PC-3 (cell line): ENCODE data around the gene PAWR. TPM values are rescaled to one million over a fixed set of nuclear protein-coding genes. Genes with fewer than 3 reads are reported as not detected.
A peak's percentile ranks its signal among the peaks of the same experiment; 100 is the strongest.
"Not testable (repeated sequence)": the region's sequence is repeated elsewhere in the genome, so short reads cannot be mapped to it uniquely, and the experiment has no call there.

Experiments
- ATAC-seq: fragments of 200-7000 bp; cut with Tn5 transposase; 2 replicates; pipeline ENCODE4 v1.9.1; 2020; ENCODE audit warnings: mild to moderate bottlenecking, moderate library complexity
- BruUV-seq: library from RNA; stranded (reverse); fragments of 400-500 nt; replicated peaks from 2 replicates; lab custom pipeline; 2021; lab: Mats Ljungman, UMichigan
- CTCF ChIA-PET: fragments of 300-600 bp; sonication (Branson Sonifier 250); formaldehyde crosslinking; loops from one replicate; lab custom pipeline; 2022; ENCODE audit warnings: antibody characterized with exemption; lab: Charles Lee
- POLR2A ChIA-PET: fragments of 300-600 bp; sonication (Branson Sonifier 250); formaldehyde crosslinking; loops from one replicate; lab custom pipeline; 2022; ENCODE audit warnings: antibody characterized with exemption; ENCODE audit not compliant: unreplicated experiment; lab: Charles Lee
- DNase-seq: peaks from one replicate; pipeline ENCODE4 v3.0.0-alpha.2; 2015
- H2AFZ ChIP-seq: fragments of 300-600 bp; sonication (generic); 2 replicates; pipeline ENCODE4 v1.6.0; 2016; ENCODE audit warnings: antibody characterized with exemption, low read length
- H3F3A ChIP-seq: fragments of 300-600 bp; sonication (generic); one replicate; pipeline ENCODE4 v1.6.0; 2017; ENCODE audit warnings: antibody characterized with exemption, low read length, control low read depth, mild to moderate bottlenecking; ENCODE audit not compliant: unreplicated experiment
- H3K27ac ChIP-seq: fragments of 300-600 bp; sonication (generic); 2 replicates; pipeline ENCODE4 v1.5.1; 2016; ENCODE audit warnings: mild to moderate bottlenecking, low read length
- H3K27me3 ChIP-seq: fragments of 300-600 bp; sonication (generic); 2 replicates; pipeline ENCODE4 v1.6.1; 2016; ENCODE audit warnings: low read length, mixed read lengths
- H3K36me3 ChIP-seq: fragments of 300-600 bp; sonication (generic); 2 replicates; pipeline ENCODE4 v1.6.1; 2016; ENCODE audit warnings: low read depth, mixed run types, low read length, mixed read lengths
- H3K4me1 ChIP-seq: fragments of 300-600 bp; sonication (generic); 2 replicates; pipeline ENCODE4 v1.5.1; 2016; ENCODE audit warnings: low read length; ENCODE audit not compliant: insufficient read depth
- H3K4me2 ChIP-seq: fragments of 300-600 bp; sonication (generic); 2 replicates; pipeline ENCODE4 v1.6.0; 2016; ENCODE audit warnings: low read length
- H3K4me3 ChIP-seq: fragments of 300-600 bp; sonication (generic); 2 replicates; pipeline ENCODE4 v1.5.1; 2016; ENCODE audit warnings: mild to moderate bottlenecking, low read length, mixed read lengths
- H3K79me2 ChIP-seq: fragments of 300-600 bp; sonication (generic); 2 replicates; pipeline ENCODE4 v1.6.1; 2017; ENCODE audit warnings: low read length, mixed read lengths
- H3K9ac ChIP-seq: fragments of 300-600 bp; sonication (generic); 2 replicates; pipeline ENCODE4 v1.6.0; 2016; ENCODE audit warnings: mild to moderate bottlenecking, low read length
- H3K9me2 ChIP-seq: fragments of 300-600 bp; sonication (generic); replicated peaks from 2 replicates; pipeline ENCODE4 v1.6.1; 2016; ENCODE audit warnings: mixed run types, low read length, mixed read lengths
- H3K9me3 ChIP-seq: fragments of 300-600 bp; sonication (generic); 2 replicates; pipeline ENCODE4 v1.6.1; 2016; ENCODE audit warnings: low read length, mixed read lengths
- H4K20me1 ChIP-seq: fragments of 300-600 bp; sonication (generic); 2 replicates; pipeline ENCODE4 v1.6.1; 2016; ENCODE audit warnings: low read length, mixed read lengths
- EZH2 ChIP-seq: fragments of 300-600 bp; sonication (generic); IDR thresholded peaks from one replicate; pipeline ENCODE4 v1.6.1; 2017; ENCODE audit warnings: antibody characterized with exemption, mild to moderate bottlenecking, low read length; ENCODE audit not compliant: unreplicated experiment
- EZH2phosphoT487 ChIP-seq: fragments of 300-600 bp; sonication (generic); IDR thresholded peaks from 2 replicates; pipeline ENCODE4 v1.6.1; 2018; ENCODE audit warnings: mild to moderate bottlenecking, antibody characterized with exemption, low read length, borderline replicate concordance
- intact Hi-C: fragments of 100-400 bp; cut with micrococcal nuclease; formaldehyde crosslinking; loops from 2 replicates; pipeline ENCODE4 v1.9.0; 2023
- total RNA-seq: library from RNA; depleted of rRNA; stranded (reverse); fragments of >200 nt; gene quantifications from 2 replicates; pipeline ENCODE4 v1.2.3, GENCODE V29; 2014
- TF ChIP-seq, protein P1 (sequence below): fragments of 300-600 bp; sonication (generic); conservative IDR thresholded peaks from 2 replicates; pipeline ENCODE4 v1.5.1; 2017; ENCODE audit warnings: antibody characterized with exemption, low read depth, mild to moderate bottlenecking, low read length

The PAWR gene
- total RNA-seq, 1 experiment from 2014 or later = 141 TPM

DNA sequence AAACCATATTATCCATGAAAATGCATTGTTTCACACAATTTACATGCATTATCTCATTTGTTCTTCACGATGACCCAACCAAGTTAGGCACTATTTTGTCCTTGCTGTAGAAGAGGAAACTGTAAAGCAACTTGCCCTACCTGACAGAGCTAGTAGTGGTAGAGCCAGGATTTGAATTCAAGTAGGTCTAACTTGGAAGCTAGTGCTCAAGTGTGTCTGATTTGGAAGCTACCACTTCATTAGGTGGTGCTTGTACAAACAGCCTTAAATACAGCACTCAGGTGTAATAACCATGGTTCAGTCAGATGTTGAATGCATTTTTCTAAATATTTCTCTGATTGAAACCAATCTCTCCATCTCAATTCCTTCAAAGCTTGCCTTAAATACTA lies 123.6 kb downstream of the PAWR start:
- TF ChIP-seq EZH2phosphoT487 (no peak), EZH2 (no peak)
- TF ChIP-seq, protein P1, sequence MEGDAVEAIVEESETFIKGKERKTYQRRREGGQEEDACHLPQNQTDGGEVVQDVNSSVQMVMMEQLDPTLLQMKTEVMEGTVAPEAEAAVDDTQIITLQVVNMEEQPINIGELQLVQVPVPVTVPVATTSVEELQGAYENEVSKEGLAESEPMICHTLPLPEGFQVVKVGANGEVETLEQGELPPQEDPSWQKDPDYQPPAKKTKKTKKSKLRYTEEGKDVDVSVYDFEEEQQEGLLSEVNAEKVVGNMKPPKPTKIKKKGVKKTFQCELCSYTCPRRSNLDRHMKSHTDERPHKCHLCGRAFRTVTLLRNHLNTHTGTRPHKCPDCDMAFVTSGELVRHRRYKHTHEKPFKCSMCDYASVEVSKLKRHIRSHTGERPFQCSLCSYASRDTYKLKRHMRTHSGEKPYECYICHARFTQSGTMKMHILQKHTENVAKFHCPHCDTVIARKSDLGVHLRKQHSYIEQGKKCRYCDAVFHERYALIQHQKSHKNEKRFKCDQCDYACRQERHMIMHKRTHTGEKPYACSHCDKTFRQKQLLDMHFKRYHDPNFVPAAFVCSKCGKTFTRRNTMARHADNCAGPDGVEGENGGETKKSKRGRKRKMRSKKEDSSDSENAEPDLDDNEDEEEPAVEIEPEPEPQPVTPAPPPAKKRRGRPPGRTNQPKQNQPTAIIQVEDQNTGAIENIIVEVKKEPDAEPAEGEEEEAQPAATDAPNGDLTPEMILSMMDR = no peak
- DNase-seq (no peak), ATAC-seq (no peak)
- H3K9me3 ChIP-seq = 0 out of 2 replicates have a peak, but pooled peaks cover 4% of the 10 kb centered on the region
- H4K20me1 ChIP-seq = no peaks in the 10 kb centered on the region
- H3K9me2 ChIP-seq = no peaks in the 10 kb centered on the region
- H3K4me2 ChIP-seq = no peak overlapping the region
- no peaks in the 10 kb centered on the region for H3K79me2 ChIP-seq
- no peak overlapping the region for H2AFZ ChIP-seq
- H3K27me3 ChIP-seq = no peaks in the 10 kb centered on the region
- ChIA-PET CTCF (interaction anchor here (0.6 kb wide), 1 partner anchor 99 kb away, joined by 4 read pairs; no protein-coding TSS in a partner anchor), POLR2A (no interaction called here)
- H3F3A ChIP-seq = peaks cover 5% of the 10 kb centered on the region
- BruUV-seq = no TSS peak
- H3K9ac ChIP-seq = no peak overlapping the region
- peaks cover 31% of the 10 kb centered on the region for H3K4me1 ChIP-seq
- H3K4me3 ChIP-seq = no peak overlapping the region
- H3K36me3 ChIP-seq = peaks cover 9% of the 10 kb centered on the region; the same call in 1 of the 2 replicates
- H3K27ac ChIP-seq = no peak overlapping the region
- intact Hi-C loops = no loop called here

DNA sequence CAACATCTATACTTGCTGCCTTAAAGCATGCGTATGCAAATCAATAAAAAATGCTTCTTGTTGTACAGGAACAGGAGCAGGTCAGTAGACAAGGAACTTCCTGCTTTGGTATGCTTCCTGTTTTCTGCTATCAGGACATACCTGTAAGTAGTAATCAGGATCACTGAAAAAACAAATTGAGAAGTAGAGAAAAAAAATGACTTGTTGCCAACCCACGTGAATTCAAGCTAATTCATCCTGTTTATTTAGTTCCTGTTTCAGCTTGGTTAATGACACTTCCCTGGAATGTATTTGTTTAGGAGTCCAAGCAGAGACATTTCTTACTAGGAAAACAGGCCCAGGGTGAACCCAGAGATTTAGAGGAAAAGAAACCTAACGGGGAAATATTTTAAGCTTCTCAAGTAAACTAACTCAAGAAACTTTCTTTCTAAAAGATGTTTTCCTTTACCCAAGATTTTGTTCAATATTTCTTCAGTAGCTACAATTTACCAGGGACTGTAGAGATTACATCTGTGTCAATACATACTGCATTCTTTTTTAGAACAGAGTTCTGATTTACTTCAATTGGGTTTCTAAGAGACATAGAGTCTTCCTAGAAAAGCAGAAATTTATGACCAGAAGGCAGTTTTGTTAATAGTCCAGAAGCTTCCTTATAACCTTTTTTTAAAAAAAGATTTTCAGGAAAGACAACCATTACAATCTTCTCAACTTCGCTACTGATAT lies 124.2 kb downstream of the PAWR start:
- POLR2A ChIA-PET = interaction anchor here (0.5 kb wide), 1 partner anchor 126 kb away, joined by 6 read pairs; no protein-coding TSS in a partner anchor
- H3F3A ChIP-seq = peaks cover 5% of the 10 kb centered on the region
- 0 out of 2 replicates have a peak, but pooled peaks cover 5% of the 10 kb centered on the region for H3K36me3 ChIP-seq
- intact Hi-C loops = no loop called here
- H3K4me3 ChIP-seq = no peak overlapping the region
- H4K20me1 ChIP-seq = no peaks in the 10 kb centered on the region
- H3K4me2 ChIP-seq = peak overlapping the region; percentile 17; the same call in 1 of the 2 replicates
- CTCF ChIA-PET = interaction anchor here (0.6 kb wide), 1 partner anchor 100 kb away, joined by 4 read pairs; no protein-coding TSS in a partner anchor
- ATAC-seq = peak; percentile 67
- no peaks in the 10 kb centered on the region for H3K9me3 ChIP-seq
- DNase-seq = peak; percentile 57
- H3K4me1 ChIP-seq = peaks cover 31% of the 10 kb centered on the region
- BruUV-seq = no TSS peak
- no peaks in the 10 kb centered on the region for H3K79me2 ChIP-seq
- no peak overlapping the region for H3K9ac ChIP-seq
- H3K9me2 ChIP-seq = no peaks in the 10 kb centered on the region
- H3K27me3 ChIP-seq = no peaks in the 10 kb centered on the region
- H2AFZ ChIP-seq = no peak overlapping the region
- no peak for TF ChIP-seq EZH2
- TF ChIP-seq EZH2phosphoT487 = no peak
- TF ChIP-seq, protein P1 = no peak
- H3K27ac ChIP-seq = peak overlapping the region; percentile 6; the same call in 1 of the 2 replicates

DNA sequence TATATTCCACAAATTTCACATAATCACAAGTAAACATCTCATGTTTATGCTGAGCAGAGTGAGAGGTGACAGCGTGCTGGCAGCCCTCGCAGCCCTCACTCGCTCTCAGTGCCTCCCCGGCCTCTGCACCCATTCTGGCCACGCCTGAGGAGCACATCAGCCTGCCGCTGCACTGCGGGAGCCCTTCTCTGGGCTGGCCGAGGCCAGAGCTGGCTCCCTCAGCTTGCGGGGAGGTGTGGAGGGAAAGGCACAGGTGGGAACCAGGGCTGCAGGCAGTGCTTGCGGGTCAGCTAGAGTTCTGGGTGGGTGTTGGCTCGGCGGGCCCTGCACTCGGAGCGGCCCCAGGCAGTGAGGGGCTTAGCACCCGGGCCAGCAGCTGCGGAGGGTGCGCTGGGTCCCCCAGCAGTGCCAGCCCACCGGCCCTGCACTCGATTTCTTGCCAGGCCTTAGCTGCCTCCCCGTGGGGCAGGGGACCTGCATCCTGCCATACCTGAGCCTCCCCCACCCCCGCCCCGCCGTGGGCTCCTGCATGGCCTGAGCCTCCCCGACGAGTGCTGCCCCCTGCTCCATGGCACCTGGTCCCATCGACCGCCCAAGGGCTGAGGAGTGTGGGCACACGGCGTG lies 125.9 kb downstream of the PAWR start:
- H3K27me3 ChIP-seq, H3F3A ChIP-seq, H3K4me2 ChIP-seq, POLR2A ChIA-PET, H3K9ac ChIP-seq, H3K79me2 ChIP-seq, intact Hi-C loops, DNase-seq, H3K36me3 ChIP-seq, H3K9me2 ChIP-seq, CTCF ChIA-PET, H3K4me3 ChIP-seq, H4K20me1 ChIP-seq, BruUV-seq, H2AFZ ChIP-seq, H3K27ac ChIP-seq, ATAC-seq, H3K9me3 ChIP-seq: not testable (repeated sequence)
- H3K4me1 ChIP-seq = peaks cover 41% of the 10 kb centered on the region
